Naive thymus-derived CD4-positive, alpha-beta T cell (primary cell): ENCODE results near the gene ARSD. TPM values are rescaled to one million over a fixed set of nuclear protein-coding genes. Genes with fewer than 3 reads are reported as not detected.
"Not testable (repeated sequence)": the region's sequence is repeated elsewhere in the genome, so short reads cannot be mapped to it uniquely, and the experiment has no call there.

Experiments used
- ATAC-seq: fragments of 150-1000 bp; cut with Tn5 transposase; 2 replicates; pipeline ENCODE4 v1.10.0; 2021; ENCODE audit warnings: mild to moderate bottlenecking, moderate library complexity
- CTCF ChIA-PET: fragments of 350-600 bp; sonication (Branson Sonifier 250); formaldehyde crosslinking; loops from one replicate; lab custom pipeline; 2021; ENCODE audit warnings: antibody characterized with exemption; lab: Charles Lee
- POLR2A ChIA-PET: fragments of 350-600 bp; sonication (Branson Sonifier 250); formaldehyde crosslinking; loops from one replicate; lab custom pipeline; 2021; ENCODE audit warnings: antibody characterized with exemption, inconsistent platforms; lab: Charles Lee
- DNase-seq, 9 donors: peaks; one replicate each; pipeline versions ENCODE4 v3.0.0 to v3.0.0-alpha.2; 2020 to 2022; ENCODE audit warnings: mixed read lengths in 1 of 9
- H3K27ac ChIP-seq: one replicate; pipeline ENCODE4 v1.7.0; 2013; ENCODE audit warnings: mild to moderate bottlenecking, low read depth, low read length, moderate library complexity
- H3K27me3 ChIP-seq, 2 donors: one replicate each; pipeline ENCODE4 v1.7.0; 2013; ENCODE audit warnings: low read length in 2 of 2, mild to moderate bottlenecking in 2 of 2, moderate library complexity in 2 of 2; ENCODE audit not compliant: control insufficient read depth in 2 of 2, insufficient read depth in 2 of 2
- H3K36me3 ChIP-seq, 3 experiments: 1 replicate in 2 of 3; 2 replicates in 1 of 3; pipeline ENCODE4 v1.7.0; 2013; ENCODE audit warnings: low read length in 3 of 3, mild to moderate bottlenecking in 3 of 3, moderate library complexity in 1 of 3; ENCODE audit not compliant: insufficient read depth in 3 of 3, control insufficient read depth in 2 of 3
- H3K4me1 ChIP-seq, 2 donors: one replicate each; pipeline ENCODE4 v1.7.0; 2013; ENCODE audit warnings: low read length in 2 of 2, mild to moderate bottlenecking in 2 of 2, moderate library complexity in 1 of 2; ENCODE audit not compliant: control insufficient read depth in 2 of 2, insufficient read depth in 2 of 2
- H3K4me3 ChIP-seq: 2 replicates; pipeline ENCODE4 v1.7.0; 2013; ENCODE audit warnings: mild to moderate bottlenecking, low read length
- H3K9me3 ChIP-seq, 3 experiments: 1 replicate in 2 of 3; 2 replicates in 1 of 3; pipeline ENCODE4 v1.7.0; 2013; ENCODE audit warnings: low read length in 3 of 3; ENCODE audit not compliant: control insufficient read depth in 2 of 3
- H3K27ac Mint-ChIP-seq, 9 donors: one replicate each; pipeline ENCODE4 v1.8.0; 2020 to 2022; ENCODE audit warnings: mixed read lengths in 9 of 9, mild to moderate bottlenecking in 8 of 9, moderate library complexity in 5 of 9, inconsistent platforms in 2 of 9
- H3K27me3 Mint-ChIP-seq, 5 donors: one replicate each; pipeline ENCODE4 v1.8.0; 2021 to 2022; ENCODE audit warnings: mixed read lengths in 5 of 5, mild to moderate bottlenecking in 1 of 5
- H3K36me3 Mint-ChIP-seq, 5 donors: one replicate each; pipeline ENCODE4 v1.8.0; 2020 to 2022; ENCODE audit warnings: mixed read lengths in 5 of 5, mild to moderate bottlenecking in 3 of 5, inconsistent platforms in 1 of 5
- H3K4me1 Mint-ChIP-seq, 7 donors: one replicate each; pipeline ENCODE4 v1.8.0; 2020 to 2022; ENCODE audit warnings: mixed read lengths in 7 of 7, mild to moderate bottlenecking in 3 of 7, inconsistent platforms in 1 of 7
- H3K4me3 Mint-ChIP-seq, 10 donors: one replicate each; pipeline ENCODE4 v1.8.0; 2020 to 2022; ENCODE audit warnings: mild to moderate bottlenecking in 10 of 10, mixed read lengths in 10 of 10, moderate library complexity in 6 of 10, inconsistent platforms in 2 of 10
- H3K9me3 Mint-ChIP-seq, 11 donors: one replicate each; pipeline ENCODE4 v1.8.0; 2020 to 2022; ENCODE audit warnings: mixed read lengths in 11 of 11, mild to moderate bottlenecking in 4 of 11, inconsistent platforms in 1 of 11, moderate library complexity in 1 of 11
- intact Hi-C, 2 donors: fragments of 100-400 bp; cut with micrococcal nuclease; formaldehyde crosslinking; loops; one replicate each; pipeline ENCODE4 v1.15.1; 2023
- polyA plus RNA-seq, 2 donors: library from polyadenylated mRNA; unstranded; fragments of 300-500 nt; fragmentation: Illumina TruSeq; gene quantifications; one replicate each; pipeline ENCODE4 v1.2.3, GENCODE V29; 2021
- total RNA-seq, 6 experiments: library from RNA in 5 of 6; stranded (reverse) in 5 of 6; gene quantifications; 1 replicate in 5 of 6; 2 replicates in 1 of 6; pipeline ENCODE4 v1.2.3 and lab custom pipeline; 2021 to 2026

The ARSD gene
- total and polyA plus RNA-seq, 7 experiments from 2014 or later: 0.97 to 8.9 (median 2.0) TPM

DNA sequence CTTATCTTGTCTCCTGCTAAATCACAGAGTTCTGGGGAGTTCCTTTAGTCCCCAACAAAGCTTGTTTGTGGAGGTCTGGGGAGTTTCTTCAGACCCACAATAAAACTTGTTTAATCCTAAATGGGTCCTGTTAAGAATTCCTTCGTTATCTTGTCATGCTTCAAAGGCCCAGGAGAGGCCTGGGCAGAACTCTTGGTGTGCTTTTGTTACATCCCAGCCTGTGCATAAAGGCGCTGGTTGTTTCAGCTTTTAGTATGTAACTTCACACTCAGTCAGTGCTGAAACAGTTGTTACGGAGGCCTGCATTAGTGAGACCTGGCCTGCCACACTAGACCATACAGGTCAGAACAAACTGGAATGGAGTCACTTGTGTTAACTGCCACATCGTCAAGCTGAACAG, 2.9 kb downstream of the ARSD start:
- H3K4me1 Mint-ChIP-seq, DNase-seq, H3K36me3 Mint-ChIP-seq, H3K27ac ChIP-seq, ATAC-seq, H3K4me1 ChIP-seq, H3K27me3 Mint-ChIP-seq, H3K4me3 ChIP-seq, intact Hi-C loops, H3K36me3 ChIP-seq, H3K27ac Mint-ChIP-seq, CTCF ChIA-PET, POLR2A ChIA-PET, H3K9me3 ChIP-seq, H3K27me3 ChIP-seq: not testable (repeated sequence)
- peaks cover 0 to 15% (median 4%) of the 10 kb centered on the region in 11 donors for H3K9me3 Mint-ChIP-seq
- H3K4me3 Mint-ChIP-seq: peak overlapping the region in 1 of 10 donors; percentile 62

DNA sequence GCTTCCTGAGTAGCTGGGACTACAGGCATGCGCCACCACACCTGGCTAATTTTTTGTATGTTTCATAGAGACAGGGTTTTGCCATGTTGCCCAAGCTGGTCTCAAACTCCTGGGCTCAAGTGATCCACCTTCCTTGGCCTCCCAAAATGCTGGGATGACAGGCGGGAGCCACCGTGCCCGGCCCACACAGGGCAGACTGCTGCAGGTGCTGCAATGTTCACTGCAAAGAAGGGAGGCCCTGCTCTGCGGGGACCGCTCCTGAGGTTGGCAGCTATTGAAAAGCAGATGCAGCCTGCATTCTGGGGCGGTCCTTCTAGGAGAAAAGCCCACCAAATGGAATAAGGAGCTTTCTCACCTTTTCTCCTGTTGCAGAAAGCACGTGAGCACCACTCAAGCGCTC, 5.0 kb downstream of the ARSD start:
- no peaks in the 10 kb centered on the region for H3K27me3 Mint-ChIP-seq
- intact Hi-C loops: no loop called here
- Histone ChIP-seq H3K27ac (no peak overlapping the region), H3K9me3 (no peaks in the 10 kb centered on the region), H3K27me3 (no peaks in the 10 kb centered on the region), H3K36me3 (no peaks in the 10 kb centered on the region), H3K4me1 (no peaks in the 10 kb centered on the region), H3K4me3 (no peak overlapping the region)
- no peak for DNase-seq
- no peak overlapping the region for H3K27ac Mint-ChIP-seq
- ATAC-seq: no peak
- ChIA-PET CTCF (no interaction called here), POLR2A (no interaction called here)
- peaks cover 0 to 5% (median 0%) of the 10 kb centered on the region in 11 donors for H3K9me3 Mint-ChIP-seq
- H3K4me1 Mint-ChIP-seq: no peaks in the 10 kb centered on the region
- peaks cover 0 to 3% (median 0%) of the 10 kb centered on the region in 5 donors for H3K36me3 Mint-ChIP-seq
- H3K4me3 Mint-ChIP-seq: no peak overlapping the region

DNA sequence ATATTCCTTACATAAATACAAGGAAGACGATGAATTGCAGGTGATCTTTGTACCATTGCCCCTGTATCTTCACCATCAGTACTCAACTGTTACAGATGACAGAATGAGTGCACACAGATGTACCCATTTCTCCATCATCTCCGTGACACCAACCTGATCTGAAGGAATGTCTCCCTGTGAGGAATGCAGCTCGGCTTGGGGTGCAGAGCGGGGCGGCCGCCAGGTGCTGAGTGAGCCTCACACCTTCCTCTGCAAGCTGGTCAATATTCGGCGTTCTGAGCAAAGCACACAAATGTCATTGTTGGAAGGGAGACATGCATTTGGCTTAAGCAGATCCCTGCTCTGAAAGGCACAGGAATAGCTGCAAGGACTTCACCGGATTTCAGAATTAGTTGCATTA, 7.4 kb downstream of the ARSD start:
- no peak overlapping the region for H3K4me3 Mint-ChIP-seq
- no peak for ATAC-seq
- H3K9me3 Mint-ChIP-seq: peaks cover 0 to 8% (median 0%) of the 10 kb centered on the region in 11 donors

DNA sequence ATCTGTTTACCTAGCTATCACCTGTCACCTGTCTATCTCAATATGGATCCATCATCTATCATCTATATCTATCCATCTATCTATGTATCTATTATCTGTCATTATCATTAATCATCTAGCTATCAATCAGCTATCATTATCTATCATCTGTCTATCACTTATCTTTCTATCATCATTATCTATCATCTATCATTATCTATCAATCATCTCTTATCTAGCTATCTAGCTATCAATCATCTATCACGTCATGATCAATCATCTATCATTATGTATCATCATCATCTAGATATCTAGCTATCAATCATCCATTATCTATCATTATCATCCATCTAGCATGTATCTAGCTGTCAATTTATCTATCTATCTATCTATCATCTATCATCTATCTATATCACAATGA, 7.9 kb downstream of the ARSD start:
- Histone ChIP-seq H3K9me3 (no peaks in the 10 kb centered on the region), H3K36me3 (no peaks in the 10 kb centered on the region), H3K27me3 (no peaks in the 10 kb centered on the region), H3K4me3 (no peak overlapping the region), H3K4me1 (no peaks in the 10 kb centered on the region), H3K27ac (no peak overlapping the region)
- Mint-ChIP-seq H3K9me3 (peaks cover 0 to 12% (median 2%) of the 10 kb centered on the region in 11 donors), H3K4me3 (no peak overlapping the region), H3K36me3 (peaks cover 0 to 3% (median 0%) of the 10 kb centered on the region in 5 donors), H3K27me3 (no peaks in the 10 kb centered on the region), H3K27ac (no peak overlapping the region), H3K4me1 (no peaks in the 10 kb centered on the region)
- ATAC-seq: no peak
- DNase-seq: no peak
- CTCF ChIA-PET: no interaction called here
- POLR2A ChIA-PET: no interaction called here
- intact Hi-C loops: no loop called here

More for the DNA sequence above, 7.4 kb downstream of the ARSD start:
- H3K27ac ChIP-seq: no peak overlapping the region
- no peak overlapping the region for H3K27ac Mint-ChIP-seq
- intact Hi-C loops: no loop called here
- ChIA-PET POLR2A (no interaction called here), CTCF (no interaction called here)
- H3K4me1 ChIP-seq: no peaks in the 10 kb centered on the region
- no peaks in the 10 kb centered on the region for H3K4me1 Mint-ChIP-seq
- H3K36me3 Mint-ChIP-seq: peaks cover 0 to 3% (median 0%) of the 10 kb centered on the region in 5 donors
- no peaks in the 10 kb centered on the region for H3K27me3 ChIP-seq
- H3K9me3 ChIP-seq: no peaks in the 10 kb centered on the region
- no peak overlapping the region for H3K4me3 ChIP-seq
- no peaks in the 10 kb centered on the region for H3K36me3 ChIP-seq
- no peaks in the 10 kb centered on the region for H3K27me3 Mint-ChIP-seq
- DNase-seq: no peak

DNA sequence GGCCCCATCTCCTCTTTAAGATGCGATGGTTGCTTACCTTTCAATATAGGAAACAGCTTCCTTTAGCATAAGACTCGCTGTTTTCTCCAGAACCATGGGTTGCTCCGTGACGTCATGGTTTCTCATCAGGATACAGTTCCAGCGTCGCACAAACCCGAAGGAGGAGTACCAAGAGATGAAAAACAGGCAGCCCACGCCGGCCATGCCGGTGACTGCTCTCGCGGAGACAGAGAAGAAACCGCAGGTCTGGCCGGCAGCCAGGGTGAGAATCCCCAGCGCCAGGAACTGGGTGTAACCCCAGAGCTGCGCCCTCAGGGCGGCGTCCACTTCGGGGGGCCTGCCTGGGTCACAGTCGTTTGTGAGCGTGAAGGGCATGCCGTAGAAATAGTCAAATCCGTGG, 11.4 kb downstream of the ARSD start:
- POLR2A ChIA-PET: no interaction called here
- H3K36me3 Mint-ChIP-seq: peaks cover 0 to 3% (median 0%) of the 10 kb centered on the region in 5 donors
- CTCF ChIA-PET: no interaction called here

DNA sequence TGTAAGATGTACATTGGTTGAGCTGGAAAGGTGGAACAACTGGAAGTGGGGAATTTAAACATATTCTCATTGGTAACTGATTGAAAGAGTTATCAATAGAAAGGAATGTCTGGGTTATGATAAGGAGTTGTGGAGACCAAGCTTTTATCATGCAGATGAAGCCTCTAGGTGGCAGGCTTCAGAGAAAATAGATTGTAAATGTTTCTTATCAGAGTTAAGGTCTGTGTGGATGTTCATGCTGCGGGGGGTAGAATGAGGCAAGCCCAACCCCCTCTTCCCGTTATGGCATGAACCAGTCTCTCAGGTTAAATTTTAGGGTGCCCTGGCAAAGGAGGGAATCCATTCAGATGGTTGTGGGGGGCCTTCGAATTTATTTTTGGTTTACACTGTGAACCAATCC, 16.0 kb downstream of the ARSD start:
- Histone ChIP-seq H3K4me1 (no peaks in the 10 kb centered on the region), H3K36me3 (no peaks in the 10 kb centered on the region), H3K9me3 (no peaks in the 10 kb centered on the region), H3K27me3 (no peaks in the 10 kb centered on the region), H3K27ac (no peak overlapping the region), H3K4me3 (no peak overlapping the region)
- Mint-ChIP-seq H3K27ac (no peak overlapping the region), H3K4me3 (no peak overlapping the region), H3K4me1 (no peaks in the 10 kb centered on the region), H3K36me3 (peaks cover 0 to 3% (median 2%) of the 10 kb centered on the region in 5 donors), H3K9me3 (peaks cover 1 to 11% (median 4%) of the 10 kb centered on the region in 11 donors), H3K27me3 (peaks cover 0 to under 1% (median 0%) of the 10 kb centered on the region in 5 donors)
- DNase-seq: no peak
- intact Hi-C loops: no loop called here
- no peak for ATAC-seq
- CTCF ChIA-PET: no interaction called here
- POLR2A ChIA-PET: no interaction called here

More for the DNA sequence above, 11.4 kb downstream of the ARSD start:
- H3K27ac ChIP-seq: no peak overlapping the region
- no peak for DNase-seq
- no peak overlapping the region for H3K4me3 ChIP-seq
- Mint-ChIP-seq H3K27ac (no peak overlapping the region), H3K9me3 (peaks cover 0 to 12% (median 4%) of the 10 kb centered on the region in 11 donors), H3K27me3 (no peaks in the 10 kb centered on the region), H3K4me1 (no peaks in the 10 kb centered on the region), H3K4me3 (no peak overlapping the region)
- intact Hi-C loops: no loop called here
- no peaks in the 10 kb centered on the region for H3K4me1 ChIP-seq
- H3K9me3 ChIP-seq: no peaks in the 10 kb centered on the region
- no peaks in the 10 kb centered on the region for H3K36me3 ChIP-seq
- ATAC-seq: no peak
- H3K27me3 ChIP-seq: no peaks in the 10 kb centered on the region

DNA sequence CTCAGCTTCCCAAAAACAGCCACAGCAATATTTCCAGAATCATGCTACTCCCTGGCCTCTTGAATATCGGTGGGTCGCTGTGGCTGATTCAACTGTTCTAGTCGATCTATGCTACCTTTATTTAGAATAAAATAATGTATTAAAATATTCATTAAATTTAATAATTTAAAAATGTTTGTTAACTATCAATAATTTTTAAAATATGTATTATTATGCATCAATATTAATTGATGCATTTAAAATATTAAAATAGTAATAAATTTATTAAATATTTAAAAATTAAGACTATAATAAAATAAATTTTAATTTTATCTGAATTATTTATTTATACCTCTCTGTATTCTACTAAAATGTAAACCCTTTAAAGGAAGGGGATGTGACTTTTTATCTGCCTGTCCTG, 19.0 kb downstream of the ARSD start:
- no peak overlapping the region for H3K27ac ChIP-seq
- POLR2A ChIA-PET: no interaction called here
- no peak overlapping the region for H3K4me3 ChIP-seq
- no peak for ATAC-seq
- intact Hi-C loops: no loop called here
- no peaks in the 10 kb centered on the region for H3K27me3 ChIP-seq
- no peak for DNase-seq
- Mint-ChIP-seq H3K4me1 (no peaks in the 10 kb centered on the region), H3K9me3 (peaks cover 0 to 13% (median 5%) of the 10 kb centered on the region in 11 donors), H3K4me3 (no peak overlapping the region), H3K27me3 (peaks cover 0 to 5% (median 0%) of the 10 kb centered on the region in 5 donors), H3K36me3 (peaks cover 0 to 10% (median 3%) of the 10 kb centered on the region in 5 donors), H3K27ac (no peak overlapping the region)
- CTCF ChIA-PET: interaction anchor here (0.6 kb wide), 1 partner anchor 580 kb away, joined by 4 read pairs; no protein-coding TSS in a partner anchor
- no peaks in the 10 kb centered on the region for H3K9me3 ChIP-seq
- H3K36me3 ChIP-seq: no peaks in the 10 kb centered on the region
- H3K4me1 ChIP-seq: no peaks in the 10 kb centered on the region
